ENCODE measurements around the gene RPS6KA2.
"Not testable (repeated sequence)": the region's sequence is repeated elsewhere in the genome, so short reads cannot be mapped to it uniquely, and the experiment has no call there.

RPS6KA2 gene

GRCh38 chr6:166411721-166412151 is 215.3 kb downstream of the RPS6KA2 start:
- no peak for DNase-seq

GRCh38 chr6:166411271-166411670 is 215.8 kb downstream of the RPS6KA2 start:
- no peak for DNase-seq

GRCh38 chr6:166410426-166410935 is 216.6 kb downstream of the RPS6KA2 start:
- DNase-seq = no peak

DNA sequence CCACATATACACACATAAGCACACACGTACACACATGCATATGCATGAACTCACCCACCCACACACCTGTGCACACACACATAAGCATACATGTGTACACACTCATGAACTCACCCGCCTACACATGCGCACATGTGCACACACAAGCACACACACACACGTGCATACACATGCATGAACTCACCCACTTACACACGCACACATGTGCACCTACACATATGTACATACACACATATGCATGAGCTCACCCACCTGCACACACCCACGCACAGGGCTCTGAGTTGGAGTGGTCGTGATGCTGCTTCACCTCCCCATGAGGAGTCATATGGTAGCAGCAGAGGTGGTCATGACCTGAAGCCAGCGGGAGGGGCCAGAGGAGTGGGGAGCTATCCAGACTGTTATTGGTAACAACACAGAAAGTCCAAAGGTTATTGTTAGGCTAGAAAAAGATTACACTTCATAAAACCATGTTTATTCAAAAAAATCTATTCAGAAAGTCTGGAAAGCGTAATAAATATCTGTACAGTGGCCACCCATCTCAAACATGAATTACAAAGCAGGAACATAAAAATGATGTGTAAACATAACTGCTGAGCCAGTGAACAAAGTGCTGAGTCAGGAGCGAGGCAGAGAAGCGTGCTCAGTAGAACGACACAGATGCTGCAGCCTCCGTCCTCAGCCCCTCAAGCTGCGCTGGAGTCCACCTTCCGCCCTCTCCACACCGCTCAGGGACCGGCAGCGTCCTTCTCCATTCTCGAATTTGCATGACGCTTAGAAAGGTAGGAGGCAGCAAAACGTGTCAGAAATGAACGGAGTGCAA is 217.9 kb downstream of the RPS6KA2 start:
- no peak for DNase-seq

DNA sequence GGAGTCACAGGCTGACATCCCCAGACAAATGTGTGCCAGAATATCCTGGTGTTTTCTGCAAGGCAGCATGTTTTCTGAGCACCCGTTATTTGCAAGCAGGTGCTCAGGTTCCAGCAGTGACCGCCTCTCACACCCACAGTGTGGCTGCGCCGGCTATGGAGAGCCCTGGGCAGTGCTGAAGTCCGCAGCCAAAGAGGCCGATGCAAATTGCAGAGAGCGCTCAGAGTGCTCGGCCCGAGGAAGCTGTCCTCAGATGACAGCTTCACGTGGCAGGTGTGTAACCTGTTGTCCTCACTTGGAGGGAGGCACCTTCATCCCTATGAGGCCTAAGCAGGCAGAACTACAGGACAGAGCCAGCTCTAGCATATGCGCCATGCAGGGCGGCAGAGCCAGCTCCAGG is 220.9 kb downstream of the RPS6KA2 start:
- DNase-seq = no peak

DNA sequence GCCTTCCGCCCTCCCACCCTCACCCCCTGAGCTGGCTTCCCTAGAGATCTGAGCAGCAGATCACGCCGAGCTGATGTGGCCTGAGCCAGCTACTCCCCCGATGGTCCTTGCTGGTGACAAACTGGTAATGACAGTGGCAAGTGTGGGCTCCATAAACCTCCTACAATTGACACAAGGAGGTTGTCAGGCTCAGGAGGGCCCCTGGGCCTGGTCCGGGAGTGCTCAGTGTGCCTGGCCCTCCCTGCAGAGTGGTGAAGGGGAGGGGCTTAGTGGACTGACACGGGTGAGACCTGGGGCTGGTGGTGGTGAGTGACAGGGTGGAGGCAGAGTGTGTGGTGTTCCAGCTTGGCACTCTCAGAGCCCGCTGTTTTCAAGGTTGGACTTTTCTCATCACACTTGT is 221.7 kb downstream of the RPS6KA2 start:
- DNase-seq = no peak

GRCh38 chr6:166402582-166403277 is 224.3 kb downstream of the RPS6KA2 start:
- DNase-seq = no peak

- DNase-seq = peak; percentile 33
These were observed 226.3 kb downstream of the RPS6KA2 start for GRCh38 chr6:166400649-166401250.

DNA sequence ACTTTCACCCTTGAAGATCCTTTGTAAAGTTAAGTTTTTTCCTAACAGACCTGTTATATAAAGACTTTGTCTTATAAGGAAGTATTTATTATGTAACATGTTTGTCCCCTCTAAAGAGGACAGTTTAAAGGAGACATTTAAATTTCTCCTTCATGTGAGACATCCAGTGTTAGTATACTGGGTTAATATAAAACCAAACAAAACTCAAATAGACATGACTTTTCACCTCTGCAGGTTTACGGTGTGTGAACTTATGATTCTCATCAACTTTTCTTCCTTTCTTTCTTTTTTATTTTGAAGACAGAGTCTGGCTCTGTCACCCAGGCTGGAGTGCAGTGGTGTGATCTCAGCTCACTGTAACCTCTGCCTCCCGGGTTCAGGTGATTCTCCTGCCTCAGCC is 226.9 kb downstream of the RPS6KA2 start:
- no peak for DNase-seq

DNA sequence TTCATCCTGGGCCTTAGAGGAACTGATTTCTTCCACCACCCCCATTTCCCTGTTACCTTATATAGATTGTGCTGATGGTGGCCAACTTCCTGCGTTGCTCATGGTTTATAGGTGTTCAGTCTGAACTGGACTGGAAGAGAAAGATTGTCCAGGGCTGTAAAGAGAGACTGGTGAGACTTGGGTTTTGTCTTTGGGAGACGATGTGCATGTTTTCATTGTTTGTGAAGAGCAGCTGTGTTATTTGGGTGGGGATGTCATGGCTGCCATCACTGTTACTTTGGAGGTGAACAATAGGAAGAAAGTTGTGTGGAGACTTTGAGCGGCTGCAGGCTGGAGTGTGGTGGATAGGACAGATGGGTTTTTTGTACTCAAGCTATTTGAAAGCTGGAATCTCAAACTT is 228.7 kb downstream of the RPS6KA2 start:
- DNase-seq = no peak

DNA sequence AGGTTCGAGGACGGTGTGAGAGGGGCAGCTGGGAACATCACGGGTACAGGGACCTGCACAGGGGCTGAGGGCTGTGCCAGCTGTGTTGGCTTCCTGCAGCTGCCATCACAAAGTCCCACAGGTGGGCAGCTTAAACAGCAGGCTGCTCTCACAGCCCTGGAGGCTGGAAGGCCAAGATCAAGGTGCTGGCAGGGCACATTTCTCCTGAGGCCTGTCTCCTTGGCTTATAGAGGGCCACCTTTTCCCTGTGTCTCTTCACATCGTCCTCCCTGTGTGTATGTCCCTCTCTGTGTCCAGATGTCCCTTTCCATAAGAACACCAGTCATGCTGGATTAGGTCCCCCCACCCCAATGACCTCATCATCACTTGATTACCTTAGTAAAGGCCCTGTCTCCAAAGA is 229.2 kb downstream of the RPS6KA2 start:
- DNase-seq = no peak

GRCh38 chr6:166395778-166396177 is 231.3 kb downstream of the RPS6KA2 start:
- no peak for DNase-seq

DNA sequence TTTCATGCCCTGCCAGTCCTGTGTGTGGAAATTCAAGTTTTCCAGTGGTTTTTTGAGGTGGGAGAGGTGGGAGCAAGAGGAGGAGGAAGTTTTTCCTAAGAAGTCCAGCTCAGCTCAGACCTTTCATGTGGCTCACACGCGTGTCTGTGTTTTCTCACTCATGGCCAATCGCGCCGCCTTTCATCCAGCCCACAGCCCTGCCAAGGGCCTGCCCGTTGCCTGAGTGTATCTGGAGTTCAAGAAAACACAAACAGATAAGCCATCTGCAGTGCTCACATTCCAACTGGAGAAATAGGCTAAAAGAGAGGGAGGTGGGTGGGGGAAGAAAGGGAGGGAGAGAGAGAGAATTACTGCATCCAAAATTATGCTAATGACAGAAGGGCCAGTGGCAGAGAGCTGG is 231.7 kb downstream of the RPS6KA2 start:
- no peak for DNase-seq

- no peak for DNase-seq
These were observed 232.8 kb downstream of the RPS6KA2 start for GRCh38 chr6:166394036-166394892.

GRCh38 chr6:166393535-166393823 is 233.6 kb downstream of the RPS6KA2 start:
- DNase-seq = no peak

DNA sequence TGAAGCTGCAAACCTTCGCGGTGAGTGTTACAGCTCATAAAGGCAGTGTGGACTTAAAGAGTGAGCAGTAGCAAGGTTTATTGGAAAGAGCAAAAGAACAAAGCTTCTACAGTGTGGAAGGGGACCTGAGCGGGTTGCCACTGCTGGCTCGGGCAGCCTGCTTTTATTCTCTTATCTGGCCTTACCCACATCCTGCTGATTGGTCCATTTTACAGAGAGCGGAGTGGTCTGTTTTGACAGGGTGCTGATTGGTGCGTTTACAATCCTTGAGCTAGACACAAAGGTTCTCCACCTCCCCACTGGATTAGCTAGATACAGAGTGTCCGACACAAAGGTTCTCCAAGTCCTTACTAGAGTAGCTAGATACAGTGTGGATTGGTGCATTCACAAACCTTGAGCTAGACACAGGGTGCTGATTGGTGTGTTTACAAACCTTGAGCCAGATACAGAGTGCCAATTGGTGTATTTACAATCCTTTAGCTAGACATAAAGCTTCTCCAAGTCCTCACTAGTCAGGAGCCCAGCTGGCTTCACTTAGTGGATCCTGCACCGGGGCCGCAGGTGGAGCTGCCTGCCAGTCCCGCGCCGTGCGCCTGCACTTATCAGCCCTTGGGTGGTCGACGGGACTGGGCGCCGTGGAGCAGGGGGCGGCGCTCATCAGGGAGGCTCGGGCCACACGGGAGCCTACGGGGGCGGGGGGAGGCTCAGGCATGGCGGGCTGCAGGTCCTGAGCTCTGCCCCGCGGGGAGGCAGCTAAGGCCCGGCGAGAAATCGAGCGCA is 234.1 kb downstream of the RPS6KA2 start:
- DNase-seq = not testable (repeated sequence)

DNA sequence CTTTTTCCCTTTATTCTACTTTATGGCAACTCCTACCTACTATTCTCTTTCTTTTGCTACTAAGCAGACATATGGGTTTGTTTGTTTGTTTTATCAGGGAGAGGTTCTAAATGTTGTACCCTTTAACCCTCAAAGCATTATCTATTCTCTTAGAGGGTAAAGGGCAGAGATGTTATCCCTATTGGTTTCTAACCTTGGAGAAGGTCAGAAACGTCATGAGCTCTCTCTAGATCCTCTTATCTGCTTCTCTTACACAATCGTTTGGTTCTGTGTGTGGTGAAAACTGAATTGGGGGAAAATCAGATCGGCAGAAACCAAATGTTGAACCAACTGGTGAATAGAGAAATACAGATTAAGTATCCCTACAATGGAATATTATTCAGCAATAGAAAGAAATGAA is 237.9 kb downstream of the RPS6KA2 start:
- DNase-seq = no peak

- no peak for DNase-seq
These were observed 238.6 kb downstream of the RPS6KA2 start for GRCh38 chr6:166388290-166389004.

DNA sequence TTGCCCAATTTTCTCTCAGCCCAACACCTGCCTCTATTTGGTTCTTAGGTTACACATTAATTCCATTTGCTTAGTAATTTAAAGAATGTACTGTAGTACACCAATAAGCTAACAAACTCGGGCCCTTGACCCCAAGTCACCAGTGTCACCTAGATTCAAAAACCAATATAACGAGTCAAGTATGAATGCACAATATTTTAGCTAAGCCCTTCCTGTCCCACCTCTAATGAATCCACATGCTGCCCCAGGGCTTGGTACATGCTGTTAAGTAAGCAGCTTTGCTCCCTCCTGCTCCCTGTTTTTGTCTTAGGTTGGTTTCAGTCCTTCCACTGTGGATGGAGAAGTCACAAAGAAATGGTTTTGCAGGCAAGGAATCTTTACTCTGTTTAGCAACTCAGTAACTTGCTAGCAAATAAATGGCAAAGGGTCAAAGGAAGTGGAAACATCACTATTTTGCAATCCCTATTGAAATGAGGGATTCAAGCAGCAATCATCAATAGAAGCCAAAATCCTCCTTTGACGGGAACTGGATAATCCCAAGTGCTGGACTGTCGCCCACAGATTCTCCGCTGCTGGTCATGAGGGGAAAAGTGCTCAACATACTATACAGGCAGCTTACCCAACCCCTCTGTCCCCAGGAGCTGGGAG is 239.3 kb downstream of the RPS6KA2 start:
- no peak for DNase-seq

DNA sequence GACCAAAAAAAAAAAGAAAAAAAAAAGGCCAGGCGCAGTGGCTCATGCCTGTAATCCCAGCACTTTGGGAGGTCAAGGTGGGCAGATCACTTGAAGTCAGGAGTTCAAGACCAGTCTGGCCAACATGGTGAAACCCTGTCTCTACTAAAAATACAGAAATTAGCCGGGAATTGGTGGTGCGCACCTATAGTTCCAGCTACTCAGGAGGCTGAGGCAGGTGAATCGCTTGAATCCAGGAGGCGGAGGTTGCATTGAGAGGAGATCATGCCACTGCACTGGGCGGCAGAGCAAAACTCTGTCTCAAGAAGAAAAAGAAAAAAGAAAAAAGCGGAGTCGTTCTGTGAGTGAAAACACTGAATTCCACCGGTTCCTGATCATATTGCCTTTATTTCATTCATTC is 240.0 kb downstream of the RPS6KA2 start:
- DNase-seq = not testable (repeated sequence)

GRCh38 chr6:166386111-166386510 is 240.9 kb downstream of the RPS6KA2 start:
- no peak for DNase-seq
